Neural cell (in vitro differentiated cells): ENCODE data around the gene TMC3.

Experiments
- CTCF ChIP-seq: fragments of 450-650 bp; IDR thresholded peaks from 2 replicates; pipeline ENCODE4 v1.5.1; 2014; ENCODE audit warnings: antibody characterized with exemption, mild to moderate bottlenecking, moderate library complexity; ENCODE audit not compliant: poor library complexity, severe bottlenecking
- EP300 ChIP-seq: fragments of 450-650 bp; conservative IDR thresholded peaks from 2 replicates; pipeline ENCODE4 v1.6.1; 2014; ENCODE audit warnings: antibody characterized with exemption, mild to moderate bottlenecking, moderate library complexity; ENCODE audit not compliant: poor library complexity, severe bottlenecking
- EZH2 ChIP-seq: fragments of 200-600, 300-800 bp; shearing (Covaris generic), sonication (generic); IDR thresholded peaks from 2 replicates; pipeline ENCODE4 v1.6.1; 2014; ENCODE audit warnings: antibody characterized with exemption, low read length, borderline replicate concordance, mild to moderate bottlenecking; ENCODE audit not compliant: insufficient read depth, poor library complexity, severe bottlenecking
- RAD21 ChIP-seq: fragments of 450-650 bp; conservative IDR thresholded peaks from 2 replicates; pipeline ENCODE4 v1.6.1; 2014; ENCODE audit warnings: antibody characterized with exemption, mild to moderate bottlenecking, moderate library complexity

- TF ChIP-seq CTCF = no peak
- no peak for TF ChIP-seq EZH2
- no peak for TF ChIP-seq RAD21
- no peak for TF ChIP-seq EP300
Observed at GRCh38 chr15:81331600-81331999, 42.4 kb downstream of the TMC3 start.
